ENCODE measurements around the gene RILPL1. TPM values are rescaled to one million over a fixed set of nuclear protein-coding genes. Genes with fewer than 3 reads are reported as not detected.
A peak's percentile ranks its signal among the peaks of the same experiment; 100 is the strongest.
"Not testable (repeated sequence)": the region's sequence is repeated elsewhere in the genome, so short reads cannot be mapped to it uniquely, and the experiment has no call there.

RILPL1 gene
- total and polyA plus RNA-seq, 3 experiments from 2014 or later = 0.55 to 4.6 (median 2.7) TPM

DNA sequence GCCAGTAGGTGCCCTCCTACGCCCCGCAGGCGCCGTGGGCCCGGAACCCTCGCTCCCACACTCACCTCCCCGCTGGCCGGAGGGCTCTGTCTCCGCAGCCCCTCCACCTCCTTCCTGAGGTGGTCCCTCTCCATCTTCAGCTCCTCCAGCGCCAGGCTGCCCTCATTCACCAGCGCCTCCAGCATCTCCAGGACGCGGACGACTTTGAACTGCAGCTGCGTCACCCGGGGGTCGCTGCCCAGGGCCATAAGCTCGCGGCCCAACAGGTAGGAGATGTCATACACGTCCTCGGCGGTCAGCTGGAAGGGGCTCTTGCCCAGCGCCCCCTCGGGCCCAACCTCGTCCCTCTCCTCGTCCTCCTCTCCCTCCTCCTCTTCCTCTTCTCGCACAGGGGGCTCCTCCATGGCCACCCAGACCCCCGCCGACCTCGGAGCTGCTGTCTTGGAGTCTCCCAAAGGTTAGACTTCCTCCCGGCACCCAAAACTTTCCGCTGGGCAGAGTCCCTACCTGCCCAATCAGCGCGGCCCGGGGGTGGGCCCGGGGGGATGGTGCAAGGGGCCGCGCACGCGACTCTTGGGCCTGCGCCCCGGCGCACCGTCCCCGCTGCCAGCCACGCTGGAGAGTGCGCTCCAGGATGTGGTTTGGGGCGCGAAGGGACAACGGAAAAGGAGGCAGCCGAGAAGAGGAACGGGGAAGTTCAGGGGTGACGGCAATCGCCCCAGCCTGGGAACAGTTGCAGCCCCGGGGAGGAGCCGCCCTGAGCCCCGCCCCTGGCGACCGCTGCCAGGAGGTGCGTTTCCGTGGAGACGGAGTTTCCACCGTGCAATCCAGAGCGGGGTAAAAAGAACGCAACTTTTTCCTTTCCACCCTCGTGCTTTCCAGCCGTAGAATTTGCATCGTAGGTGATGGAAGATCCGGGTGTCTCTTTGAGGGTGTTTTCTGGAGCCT is 97.2 kb downstream of the RILPL1 start, which contains the start of gene RILPL2:
TSS of gene RILPL2 (minus strand) at position 668 of the 948 bp plus-strand sequence. CDS start at position 404, 264 bp downstream.
- Mint-ChIP-seq H3K9me3 (no peaks in the 10 kb centered on the region), H3K36me3 (peaks cover 0 to 25% (median 4%) of the 10 kb centered on the region in 3 donors), H3K4me1 (peaks cover 31 to 57% (median 34%) of the 10 kb centered on the region in 3 donors), H3K27me3 (no peaks in the 10 kb centered on the region), H3K4me3 (peak within 1 kb of the TSS; percentile 93 to 100 (median 97)), H3K27ac (peak within 1 kb of the TSS; percentile 76 to 98 (median 96))
- Histone ChIP-seq H3K4me3 (ENCODE audit: low read length) (peak within 1 kb of the TSS; percentile 56), H3K36me3 (ENCODE audit: insufficient read depth, low read length) (no peaks in the 10 kb centered on the region), H3K27ac (ENCODE audit: low read depth, low read length) (peak within 1 kb of the TSS; percentile 88), H3K9me3 (ENCODE audit: low read length) (no peaks in the 10 kb centered on the region), H3K27me3 (ENCODE audit: insufficient read depth, low read length, poor library complexity, severe bottlenecking) (no peaks in the 10 kb centered on the region), H3K4me1 (ENCODE audit: insufficient read depth, low read length) (peaks cover 35% of the 10 kb centered on the region)
- CTCF ChIA-PET = interaction anchor here (1.2 to 1.9 kb wide), 4 partner anchors 12 to 48 kb away, joined by 3 to 8 read pairs (median 4); partner anchors contain the start of gene SNRNP35
- POLR2A ChIA-PET = interaction anchor here (0.5 to 2.7 kb wide), 6 partner anchors 12 to 146 kb away, joined by 3 to 15 read pairs (median 4); partner anchors contain the start of gene SNRNP35
- DNase-seq = peak; percentile 87 to 94 (median 92)

DNA sequence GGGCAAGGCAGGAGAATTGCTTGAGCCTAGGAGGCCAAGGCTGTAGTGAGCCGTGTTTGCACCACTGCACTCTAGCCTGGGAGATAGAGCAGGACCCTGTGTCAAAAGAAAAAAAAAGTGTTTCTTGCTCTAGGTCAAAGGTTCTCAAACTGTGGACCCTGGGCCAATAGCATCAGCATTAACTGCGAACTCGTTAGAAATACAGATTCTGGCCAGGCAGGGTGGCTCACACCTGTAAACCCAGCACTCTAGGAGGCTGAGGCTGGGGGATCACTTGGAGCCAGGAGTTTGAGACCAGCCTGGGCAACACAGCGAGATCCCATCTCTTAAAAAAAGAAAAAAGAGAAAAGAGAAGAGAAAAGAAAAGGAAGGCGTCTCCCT is 97.9 kb downstream of the RILPL1 start:
- H3K36me3 Mint-ChIP-seq = peaks cover 0 to 31% (median 9%) of the 10 kb centered on the region in 3 donors
- CTCF ChIA-PET = interaction anchor here (0.8 to 1.6 kb wide), 4 partner anchors 9 to 49 kb away, joined by 3 to 8 read pairs (median 3); partner anchors contain the start of gene SNRNP35
- no peaks in the 10 kb centered on the region for H3K9me3 Mint-ChIP-seq
- H3K4me1 Mint-ChIP-seq = peaks cover 36 to 63% (median 40%) of the 10 kb centered on the region in 3 donors
- Histone ChIP-seq H3K4me3 (ENCODE audit: low read length) (peak overlapping the region; percentile 56), H3K27me3 (ENCODE audit: insufficient read depth, low read length, poor library complexity, severe bottlenecking) (no peaks in the 10 kb centered on the region), H3K36me3 (ENCODE audit: insufficient read depth, low read length) (no peaks in the 10 kb centered on the region), H3K9me3 (ENCODE audit: low read length) (no peaks in the 10 kb centered on the region), H3K27ac (ENCODE audit: low read depth, low read length) (peak overlapping the region; percentile 88), H3K4me1 (ENCODE audit: insufficient read depth, low read length) (peaks cover 35% of the 10 kb centered on the region)
- POLR2A ChIA-PET = interaction anchor here (0.5 to 2.7 kb wide), 4 partner anchors 13 to 146 kb away, joined by 4 to 15 read pairs (median 8); partner anchors contain the start of gene SNRNP35
- no peaks in the 10 kb centered on the region for H3K27me3 Mint-ChIP-seq
- H3K27ac Mint-ChIP-seq = peak overlapping the region; percentile 76 to 98 (median 96)
- H3K4me3 Mint-ChIP-seq = peak overlapping the region; percentile 93 to 100 (median 97)
- no peak for DNase-seq

DNA sequence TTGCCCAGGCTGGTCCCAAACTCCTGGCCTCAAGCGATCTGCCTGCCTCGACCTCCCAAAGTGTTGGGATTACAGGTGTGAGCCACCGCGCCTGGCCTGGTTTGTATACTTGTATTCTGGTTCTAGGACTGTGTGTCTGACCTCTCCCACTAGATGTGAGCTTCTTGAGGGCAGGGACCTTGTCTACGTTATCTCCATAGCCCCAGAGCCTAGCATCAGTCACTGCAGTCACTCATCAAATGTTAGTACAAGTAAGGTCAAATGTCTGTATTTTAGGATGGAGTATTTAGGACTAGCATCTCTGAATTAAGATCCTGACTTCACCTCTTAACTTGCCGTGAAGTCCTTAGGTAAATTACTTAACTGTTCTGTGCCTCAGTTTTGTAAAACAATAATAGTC is 99.9 kb downstream of the RILPL1 start:
- CTCF ChIA-PET = interaction anchor here (0.9 to 1.6 kb wide), 5 partner anchors 12 to 104 kb away, joined by 3 to 4 read pairs (median 4); partner anchors contain the start of gene SNRNP35
- Histone ChIP-seq H3K27ac (ENCODE audit: low read depth, low read length) (no peak overlapping the region), H3K4me3 (ENCODE audit: low read length) (peak overlapping the region; percentile 23)

DNA sequence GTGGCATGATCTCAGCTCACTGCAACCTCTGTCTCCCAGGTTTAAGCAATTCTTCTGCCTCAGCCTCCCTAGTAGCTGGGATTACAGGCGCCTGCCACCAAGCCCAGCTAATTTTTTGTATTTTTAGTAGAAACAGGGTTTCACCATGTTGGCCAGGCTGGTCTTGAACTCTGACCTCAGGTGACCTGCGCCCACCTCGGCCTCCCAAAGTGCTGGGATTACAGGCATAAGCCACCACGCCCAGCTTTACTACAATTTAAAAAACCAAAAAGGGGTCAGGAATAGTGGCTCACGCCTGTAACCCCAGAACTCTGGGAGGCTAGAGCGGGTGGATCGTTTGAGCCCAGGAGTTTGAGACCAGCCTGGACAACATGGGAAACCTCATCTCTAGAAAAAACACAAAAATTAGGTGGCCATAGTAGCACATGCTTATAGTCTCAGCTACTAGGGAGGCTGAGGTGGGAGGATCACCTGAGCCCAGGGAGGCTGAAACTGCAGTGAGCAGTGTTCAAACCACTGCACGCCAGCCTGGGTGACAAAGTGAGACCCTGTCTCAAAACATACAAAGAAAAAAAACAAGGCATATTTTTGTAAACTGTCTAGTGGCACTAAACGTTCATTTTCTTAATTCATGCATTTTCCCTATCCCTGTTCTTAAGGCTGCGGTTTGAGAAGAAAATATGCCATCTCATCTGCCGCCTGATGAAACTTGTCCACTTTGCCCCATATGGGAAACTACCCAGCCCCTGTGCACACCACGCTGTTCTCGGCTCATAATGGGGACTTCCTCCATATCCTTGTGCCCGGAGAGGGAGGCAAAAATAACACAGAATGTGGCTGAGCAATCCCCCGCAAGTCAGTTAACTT is 101.3 kb downstream of the RILPL1 start:
- ChIA-PET POLR2A (interaction anchor here (0.7 to 1.3 kb wide), 2 partner anchors 49 to 183 kb away, joined by 3 to 7 read pairs; partner anchors contain the start of gene KMT5A), CTCF (interaction anchor here (1.0 to 1.6 kb wide), 6 partner anchors 11 to 67 kb away, joined by 3 to 4 read pairs (median 3); no protein-coding TSS in a partner anchor)
- H3K4me3 ChIP-seq (ENCODE audit: low read length) = peak overlapping the region; percentile 31
- Mint-ChIP-seq H3K36me3 (peaks cover 0 to 53% (median 10%) of the 10 kb centered on the region in 3 donors), H3K27ac (peak overlapping the region; percentile 76 to 99 (median 91)), H3K4me3 (peak overlapping the region; percentile 81 to 100 (median 97)), H3K4me1 (peaks cover 44 to 78% (median 59%) of the 10 kb centered on the region in 3 donors)
- peaks cover 45% of the 10 kb centered on the region for H3K4me1 ChIP-seq (ENCODE audit: insufficient read depth, low read length)
- DNase-seq = peak in 3 of 5 donors; percentile 17 to 55 (median 19)
- not testable (repeated sequence) for H3K27me3 Mint-ChIP-seq; H3K27me3 ChIP-seq (ENCODE audit: insufficient read depth, low read length, poor library complexity, severe bottlenecking); H3K36me3 ChIP-seq (ENCODE audit: insufficient read depth, low read length); H3K9me3 ChIP-seq (ENCODE audit: low read length); H3K9me3 Mint-ChIP-seq
- peak overlapping the region; percentile 11 for H3K27ac ChIP-seq (ENCODE audit: low read depth, low read length)

More for the DNA sequence above, 99.9 kb downstream of the RILPL1 start:
- Histone ChIP-seq H3K27me3 (ENCODE audit: insufficient read depth, low read length, poor library complexity, severe bottlenecking) (no peaks in the 10 kb centered on the region), H3K4me1 (ENCODE audit: insufficient read depth, low read length) (peaks cover 38% of the 10 kb centered on the region), H3K9me3 (ENCODE audit: low read length) (no peaks in the 10 kb centered on the region), H3K36me3 (ENCODE audit: insufficient read depth, low read length) (no peaks in the 10 kb centered on the region)
- POLR2A ChIA-PET = interaction anchor here (0.6 to 1.3 kb wide), 5 partner anchors 8 to 50 kb away, joined by 3 to 7 read pairs (median 3); partner anchors contain the start of genes KMT5A and SNRNP35
- DNase-seq = no peak
- Mint-ChIP-seq H3K27me3 (no peaks in the 10 kb centered on the region), H3K36me3 (peaks cover 0 to 45% (median 10%) of the 10 kb centered on the region in 3 donors), H3K4me1 (peaks cover 41 to 68% (median 45%) of the 10 kb centered on the region in 3 donors), H3K4me3 (peak overlapping the region; percentile 81 to 100 (median 97)), H3K27ac (peak overlapping the region; percentile 73 to 99 (median 91)), H3K9me3 (no peaks in the 10 kb centered on the region)

DNA sequence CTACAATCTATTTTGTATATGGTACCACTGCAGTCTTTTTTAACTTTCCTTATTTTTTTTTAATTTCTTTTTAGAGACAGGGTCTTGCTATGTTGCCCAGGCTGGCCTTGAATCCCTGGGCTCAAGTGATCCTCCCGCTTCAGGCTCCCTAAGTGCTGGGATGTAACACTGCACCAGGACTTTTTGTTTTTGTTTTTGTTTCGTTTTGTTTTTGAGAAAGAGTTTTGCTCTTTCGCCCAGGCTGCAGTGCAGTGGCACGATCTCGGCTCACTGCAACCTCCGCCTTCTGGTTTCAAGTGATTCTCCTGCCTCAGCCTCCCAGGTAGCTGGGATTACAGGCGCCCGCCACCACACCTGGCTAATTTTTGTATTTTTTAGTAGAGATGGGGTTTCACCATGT is 104.4 kb downstream of the RILPL1 start:
- not testable (repeated sequence) for H3K4me3 ChIP-seq (ENCODE audit: low read length); H3K27ac ChIP-seq (ENCODE audit: low read depth, low read length)
- H3K36me3 Mint-ChIP-seq = peaks cover 0 to 44% (median 14%) of the 10 kb centered on the region in 3 donors

DNA sequence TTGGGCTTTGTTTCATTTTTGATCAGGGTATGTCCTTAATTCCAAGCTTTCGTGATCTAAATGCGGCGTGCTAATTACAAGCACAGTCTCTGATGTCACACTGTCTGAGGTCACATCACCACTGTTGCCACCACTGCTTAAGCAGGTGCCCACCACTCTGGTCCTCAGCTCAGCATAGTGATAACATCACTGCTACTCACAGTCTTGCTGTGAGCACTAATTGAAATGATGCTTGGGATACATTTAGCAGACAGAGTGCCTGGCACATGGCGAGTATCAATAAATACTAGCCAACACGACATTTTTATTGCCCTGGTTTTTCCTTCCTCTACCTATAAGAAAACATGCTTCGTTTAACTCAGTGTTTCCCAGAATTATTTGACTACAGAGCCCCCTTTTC is 104.9 kb downstream of the RILPL1 start:
- H3K27me3 Mint-ChIP-seq = no peaks in the 10 kb centered on the region
- Histone ChIP-seq H3K27me3 (ENCODE audit: insufficient read depth, low read length, poor library complexity, severe bottlenecking) (no peaks in the 10 kb centered on the region), H3K4me1 (ENCODE audit: insufficient read depth, low read length) (peaks cover 23% of the 10 kb centered on the region), H3K27ac (ENCODE audit: low read depth, low read length) (no peak overlapping the region), H3K36me3 (ENCODE audit: insufficient read depth, low read length) (no peaks in the 10 kb centered on the region), H3K4me3 (ENCODE audit: low read length) (no peak overlapping the region), H3K9me3 (ENCODE audit: low read length) (no peaks in the 10 kb centered on the region)
- no peaks in the 10 kb centered on the region for H3K9me3 Mint-ChIP-seq
- peak overlapping the region in 3 of 7 donors; percentile 14 to 46 (median 44) for H3K4me3 Mint-ChIP-seq
- peaks cover 32 to 49% (median 45%) of the 10 kb centered on the region in 3 donors for H3K4me1 Mint-ChIP-seq
- no peak for DNase-seq
- peaks cover 0 to 47% (median 13%) of the 10 kb centered on the region in 3 donors for H3K36me3 Mint-ChIP-seq
- ChIA-PET POLR2A (interaction anchor here (1.5 kb wide), 1 partner anchor 45 kb away, joined by 3 read pairs; the partner anchor contains the start of gene KMT5A), CTCF (interaction anchor here (0.9 to 1.5 kb wide), 5 partner anchors 10 to 41 kb away, joined by 3 to 4 read pairs (median 4); no protein-coding TSS in a partner anchor)
- peak overlapping the region; percentile 68 to 90 (median 87) for H3K27ac Mint-ChIP-seq

More for the DNA sequence above, 104.4 kb downstream of the RILPL1 start:
- peak overlapping the region in 2 of 7 donors; percentile 46 to 74 for H3K4me3 Mint-ChIP-seq
- not testable (repeated sequence) for H3K27me3 ChIP-seq (ENCODE audit: insufficient read depth, low read length, poor library complexity, severe bottlenecking); H3K27me3 Mint-ChIP-seq; H3K9me3 ChIP-seq (ENCODE audit: low read length); H3K36me3 ChIP-seq (ENCODE audit: insufficient read depth, low read length); H3K9me3 Mint-ChIP-seq; DNase-seq
- peaks cover 28% of the 10 kb centered on the region for H3K4me1 ChIP-seq (ENCODE audit: insufficient read depth, low read length)
- POLR2A ChIA-PET = interaction anchor here (1.5 kb wide), 1 partner anchor 45 kb away, joined by 3 read pairs; the partner anchor contains the start of gene KMT5A
- H3K4me1 Mint-ChIP-seq = peaks cover 36 to 54% (median 48%) of the 10 kb centered on the region in 3 donors
- peak overlapping the region; percentile 47 to 90 (median 80) for H3K27ac Mint-ChIP-seq
- CTCF ChIA-PET = interaction anchor here (1.3 to 1.5 kb wide), 2 partner anchors 10 to 12 kb away, joined by 3 to 4 read pairs; no protein-coding TSS in a partner anchor

All from CD8-positive, alpha-beta memory T cell (primary cell).